RWPE1 (cell line): ENCODE results near the gene CACFD1.

Source experiments
- CTCF ChIA-PET: fragments of 350-600 bp; sonication (Branson Sonifier 250); formaldehyde crosslinking; extraction: SDS; loops from one replicate; lab custom pipeline; 2021; lab: Yijun Ruan, JAX
- POLR2A ChIA-PET: fragments of 400-600 bp; formaldehyde crosslinking; extraction: SDS; loops from one replicate; lab custom pipeline; 2020; ENCODE audit warnings: antibody characterized with exemption; ENCODE audit not compliant: low non-redundant PET; lab: Yijun Ruan, JAX
- DNase-seq: peaks from one replicate; pipeline ENCODE4 v3.0.0; 2012; ENCODE audit warnings: low spot score
- H3K27ac ChIP-seq: fragments of 450-650 bp; 2 replicates; pipeline ENCODE4 v1.5.1; 2017
- CTCF ChIP-seq: fragments of 450-650 bp; conservative IDR thresholded peaks from 2 replicates; pipeline ENCODE4 v1.5.1; 2017; ENCODE audit warnings: low read depth, mild to moderate bottlenecking

CACFD1 gene

GRCh38 chr9:133518706-133519449 lies 59.1 kb downstream of the CACFD1 start:
- no peak for TF ChIP-seq CTCF
- CTCF ChIA-PET = no interaction called here
- peak overlapping the region; percentile 68 for H3K27ac ChIP-seq
- DNase-seq = no peak
- POLR2A ChIA-PET = no interaction called here

- H3K27ac ChIP-seq = peak overlapping the region; percentile 68
- POLR2A ChIA-PET = no interaction called here
- no peak for TF ChIP-seq CTCF
- CTCF ChIA-PET = interaction anchor here (0.6 to 0.7 kb wide), 2 partner anchors 10 to 14 kb away, joined by 3 to 4 read pairs; no protein-coding TSS in a partner anchor
- peak; percentile 51 for DNase-seq
These were observed 59.9 kb downstream of the CACFD1 start for GRCh38 chr9:133519693-133520092.

DNA sequence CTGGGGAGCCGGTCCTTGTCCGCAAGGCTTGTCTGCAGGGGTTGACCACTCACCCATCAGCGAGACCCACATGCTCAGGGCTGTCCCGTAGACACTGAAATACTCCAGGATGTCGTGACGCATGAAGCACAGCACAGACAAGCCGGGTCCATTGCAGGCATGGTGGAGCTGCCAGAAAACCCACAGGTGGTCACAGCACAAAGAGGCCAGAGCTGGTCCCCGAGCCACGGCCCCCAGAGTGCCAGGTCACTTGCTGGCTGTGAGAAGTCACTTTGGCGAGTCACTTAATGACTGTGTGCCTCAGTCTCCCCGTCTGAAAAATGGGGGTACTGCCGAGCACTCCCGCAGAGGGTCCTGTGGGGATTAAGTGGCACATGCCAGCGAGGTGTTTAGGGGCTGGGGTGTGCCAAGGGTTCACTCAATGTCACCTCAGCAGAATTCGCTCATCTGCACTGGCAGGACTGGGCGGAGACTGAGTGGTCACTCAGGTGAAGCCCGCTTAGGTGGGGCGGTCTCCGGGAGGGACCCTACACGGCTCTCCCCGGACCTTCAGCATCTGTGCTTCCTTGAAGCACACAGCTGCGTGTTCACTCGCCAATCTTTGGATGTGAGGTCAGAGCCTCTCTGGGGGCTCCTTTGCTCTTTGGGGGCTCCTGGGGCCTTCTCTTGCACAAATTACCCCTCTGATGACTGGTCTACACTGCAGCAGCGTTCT lies 60.5 kb downstream of the CACFD1 start:
- no peak for TF ChIP-seq CTCF
- peak overlapping the region; percentile 68 for H3K27ac ChIP-seq
- no peak for DNase-seq
- ChIA-PET POLR2A (no interaction called here), CTCF (interaction anchor here (0.6 to 0.7 kb wide), 3 partner anchors 10 to 1160 kb away, joined by 3 to 4 read pairs (median 3); no protein-coding TSS in a partner anchor)
